HepG2 (cell line): ENCODE data around the gene GLB1L. TPM values are rescaled to one million over a fixed set of nuclear protein-coding genes. Genes with fewer than 3 reads are reported as not detected.
A peak's percentile ranks its signal among the peaks of the same experiment; 100 is the strongest.

Source experiments
- ARNT2 ChIP-seq: sonication (generic); formaldehyde crosslinking; IDR thresholded peaks from 2 replicates; pipeline ENCODE4 v1.8.0; 2022; ENCODE audit warnings: mild to moderate bottlenecking, low read depth, missing genetic modification reagents, moderate library complexity
- CREM ChIP-seq, 2 experiments: sonication (generic) in 1 of 2; formaldehyde crosslinking in 1 of 2; IDR thresholded peaks; 2 replicates each; pipeline versions ENCODE4 v1.4.0 to v1.6.1; 2016 to 2020; ENCODE audit warnings: antibody characterized with exemption in 1 of 2, mild to moderate bottlenecking in 1 of 2, missing genetic modification reagents in 1 of 2
- DNMT3B ChIP-seq: conservative IDR thresholded peaks from 2 replicates; pipeline ENCODE4 v1.6.1; 2016; ENCODE audit warnings: missing biosample characterization, control low read depth
- GZF1 ChIP-seq: sonication (generic); formaldehyde crosslinking; IDR thresholded peaks from 2 replicates; pipeline ENCODE4 v1.5.1; 2020; ENCODE audit warnings: mild to moderate bottlenecking, missing genetic modification reagents
- TFDP2 ChIP-seq: sonication (generic); formaldehyde crosslinking; IDR thresholded peaks from 2 replicates; pipeline ENCODE4 v1.4.0; 2020; ENCODE audit warnings: missing genetic modification reagents
- TSC22D2 ChIP-seq: sonication (generic); formaldehyde crosslinking; IDR thresholded peaks from 2 replicates; pipeline ENCODE4 v1.5.1; 2020; ENCODE audit warnings: missing genetic modification reagents, mild to moderate bottlenecking, borderline replicate concordance
- ZNF337 ChIP-seq: sonication (generic); formaldehyde crosslinking; IDR thresholded peaks from 2 replicates; pipeline ENCODE4 v1.5.1; 2020; ENCODE audit warnings: missing genetic modification reagents, low read depth, mild to moderate bottlenecking, borderline replicate concordance
- ZNF431 ChIP-seq: sonication (generic); formaldehyde crosslinking; IDR thresholded peaks from 2 replicates; pipeline ENCODE4 v1.9.0; 2022; ENCODE audit warnings: missing genetic modification reagents, low read depth, mild to moderate bottlenecking, borderline replicate concordance
- ZNF530 ChIP-seq: sonication (generic); formaldehyde crosslinking; IDR thresholded peaks from 2 replicates; pipeline ENCODE4 v1.5.0; 2020; ENCODE audit warnings: low read depth, mild to moderate bottlenecking, missing genetic modification reagents
- ZNF563 ChIP-seq: sonication (generic); formaldehyde crosslinking; IDR thresholded peaks from 2 replicates; pipeline ENCODE4 v1.8.0; 2022; ENCODE audit warnings: mild to moderate bottlenecking, moderate library complexity, missing genetic modification reagents
- ZNF720 ChIP-seq: sonication (generic); formaldehyde crosslinking; IDR thresholded peaks from 2 replicates; pipeline ENCODE4 v1.4.0; 2020; ENCODE audit warnings: missing genetic modification reagents
- ZSCAN21 ChIP-seq: sonication (generic); formaldehyde crosslinking; IDR thresholded peaks from 2 replicates; pipeline ENCODE4 v1.8.0; 2022; ENCODE audit warnings: mild to moderate bottlenecking, missing genetic modification reagents, moderate library complexity, borderline replicate concordance
- ZSCAN25 ChIP-seq: sonication (generic); formaldehyde crosslinking; IDR thresholded peaks from 2 replicates; pipeline ENCODE4 v1.8.0; 2022; ENCODE audit warnings: mild to moderate bottlenecking, missing genetic modification reagents
- polyA plus RNA-seq, 8 experiments: library from polyadenylated mRNA; depleted of rRNA in 3 of 8; stranded (reverse) in 7 of 8; unstranded in 1 of 8; fragments of >200 nt; fragmentation: Illumina TruSeq in 4 of 8; extraction: Trizol in 4 of 8; gene quantifications; 2 replicates each; pipeline versions ENCODE4 v1.2.1 to v1.2.3, GENCODE V29; 2011 to 2016; ENCODE audit warnings: low read depth in 4 of 8, missing spikeins in 1 of 8, mixed read lengths in 1 of 8; ENCODE audit not compliant: insufficient read depth in 1 of 8
- total RNA-seq, 5 experiments: library from RNA; depleted of rRNA; stranded (reverse); fragments of >200 nt; fragmentation: Illumina TruSeq; extraction: Trizol; gene quantifications; 2 replicates each; pipeline ENCODE4 v1.2.3, GENCODE V29; 2016; ENCODE audit warnings: low read depth in 1 of 5
- TF ChIP-seq, protein P1 (sequence below): sonication (generic); formaldehyde crosslinking; IDR thresholded peaks from 2 replicates; pipeline ENCODE4 v1.4.0; 2020; ENCODE audit warnings: missing genetic modification reagents
- TF ChIP-seq, protein P2 (sequence below): sonication (generic); formaldehyde crosslinking; IDR thresholded peaks from 2 replicates; pipeline ENCODE4 v1.8.1; 2023; ENCODE audit warnings: mild to moderate bottlenecking, missing genetic modification reagents
- TF ChIP-seq, protein P3 (sequence below), 2 experiments: sonication (generic) in 1 of 2; formaldehyde crosslinking in 1 of 2; IDR thresholded peaks; 2 replicates each; pipeline versions ENCODE4 v1.6.1 to v1.9.0; 2014 to 2022; ENCODE audit warnings: antibody characterized with exemption in 1 of 2, borderline replicate concordance in 1 of 2, inconsistent platforms in 1 of 2, low read depth in 1 of 2, missing genetic modification reagents in 1 of 2

Gene GLB1L
- total and polyA plus RNA-seq, 2 of the 13 experiments (the other 11 are each of a cell fraction or from before 2014, with no cell fraction given): 6.8 to 7.3 TPM

DNA sequence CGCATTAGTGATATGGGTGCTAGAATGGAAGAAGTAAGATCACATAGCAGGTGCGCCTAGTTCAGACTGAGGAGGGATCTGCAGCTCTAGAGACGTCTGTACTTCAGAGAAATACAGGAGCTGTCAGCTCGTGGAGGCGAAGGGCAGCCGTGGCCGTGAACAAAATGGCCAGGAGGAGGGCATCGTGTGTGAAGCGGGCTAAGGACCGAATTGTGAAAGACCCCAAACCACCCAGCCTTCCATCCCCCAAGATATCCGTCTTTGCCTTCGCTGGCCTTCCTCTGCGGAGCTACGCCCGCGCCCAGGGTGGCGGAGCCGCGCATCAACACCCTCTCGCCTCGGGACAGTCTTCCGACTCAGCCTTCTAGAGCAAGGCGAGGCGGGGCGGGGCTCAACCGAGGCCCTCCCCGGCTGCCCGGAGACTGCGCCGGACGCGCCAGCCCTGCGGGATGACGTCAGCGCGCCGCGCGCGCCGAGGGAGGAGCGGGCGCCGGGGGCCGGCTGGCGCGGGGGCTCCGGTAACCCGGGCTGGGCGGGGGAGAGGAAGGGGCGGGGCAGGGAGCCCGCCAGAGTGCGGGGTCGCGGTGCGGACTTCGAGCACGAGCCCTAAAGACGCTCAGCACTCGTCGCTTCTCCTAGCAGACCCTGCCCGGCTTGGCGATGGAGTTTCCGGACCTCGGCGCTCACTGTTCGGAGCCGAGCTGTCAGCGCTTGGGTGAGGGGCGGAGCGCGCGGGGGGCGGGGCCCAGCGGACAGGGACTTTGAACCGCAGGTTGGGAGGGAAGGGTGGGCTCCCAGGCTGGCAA is 38.7 kb downstream of the GLB1L start, which contains the start of gene ZFAND2B (continued):
- TF ChIP-seq, protein P1, sequence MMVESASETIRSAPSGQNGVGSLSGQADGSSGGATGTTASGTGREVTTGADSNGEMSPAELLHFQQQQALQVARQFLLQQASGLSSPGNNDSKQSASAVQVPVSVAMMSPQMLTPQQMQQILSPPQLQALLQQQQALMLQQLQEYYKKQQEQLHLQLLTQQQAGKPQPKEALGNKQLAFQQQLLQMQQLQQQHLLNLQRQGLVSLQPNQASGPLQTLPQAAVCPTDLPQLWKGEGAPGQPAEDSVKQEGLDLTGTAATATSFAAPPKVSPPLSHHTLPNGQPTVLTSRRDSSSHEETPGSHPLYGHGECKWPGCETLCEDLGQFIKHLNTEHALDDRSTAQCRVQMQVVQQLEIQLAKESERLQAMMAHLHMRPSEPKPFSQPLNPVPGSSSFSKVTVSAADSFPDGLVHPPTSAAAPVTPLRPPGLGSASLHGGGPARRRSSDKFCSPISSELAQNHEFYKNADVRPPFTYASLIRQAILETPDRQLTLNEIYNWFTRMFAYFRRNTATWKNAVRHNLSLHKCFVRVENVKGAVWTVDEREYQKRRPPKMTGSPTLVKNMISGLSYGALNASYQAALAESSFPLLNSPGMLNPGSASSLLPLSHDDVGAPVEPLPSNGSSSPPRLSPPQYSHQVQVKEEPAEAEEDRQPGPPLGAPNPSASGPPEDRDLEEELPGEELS: no peak; the same call in 1 of the 2 replicates
- TF ChIP-seq ZNF431 (CRISPR knock-in tag) (peak; percentile 70; the same call in 1 of the 2 replicates), DNMT3B (no peak), ZNF337 (CRISPR knock-in tag) (no peak), TFDP2 (CRISPR knock-in tag) (peak; percentile 36; the same call in 1 of the 2 replicates), ARNT2 (peak; percentile 97), ZSCAN21 (CRISPR knock-in tag) (peak; percentile 91), ZNF563 (CRISPR knock-in tag) (peak; percentile 72; the same call in 1 of the 2 replicates), ZNF530 (CRISPR knock-in tag) (no peak), ZSCAN25 (CRISPR knock-in tag) (peak; percentile 28; the same call in 1 of the 2 replicates), GZF1 (CRISPR knock-in tag) (peak; percentile 59; the same call in 1 of the 2 replicates), TSC22D2 (CRISPR knock-in tag) (peak; percentile 71; the same call in 1 of the 2 replicates), ZNF720 (no peak), CREM (IDR thresholded peaks at IDR 0.05) (no peak; the same call in none of the 2 replicates), CREM (CRISPR knock-in tag; IDR thresholded peaks at IDR 0.05) (no peak)
- TF ChIP-seq, protein P2, sequence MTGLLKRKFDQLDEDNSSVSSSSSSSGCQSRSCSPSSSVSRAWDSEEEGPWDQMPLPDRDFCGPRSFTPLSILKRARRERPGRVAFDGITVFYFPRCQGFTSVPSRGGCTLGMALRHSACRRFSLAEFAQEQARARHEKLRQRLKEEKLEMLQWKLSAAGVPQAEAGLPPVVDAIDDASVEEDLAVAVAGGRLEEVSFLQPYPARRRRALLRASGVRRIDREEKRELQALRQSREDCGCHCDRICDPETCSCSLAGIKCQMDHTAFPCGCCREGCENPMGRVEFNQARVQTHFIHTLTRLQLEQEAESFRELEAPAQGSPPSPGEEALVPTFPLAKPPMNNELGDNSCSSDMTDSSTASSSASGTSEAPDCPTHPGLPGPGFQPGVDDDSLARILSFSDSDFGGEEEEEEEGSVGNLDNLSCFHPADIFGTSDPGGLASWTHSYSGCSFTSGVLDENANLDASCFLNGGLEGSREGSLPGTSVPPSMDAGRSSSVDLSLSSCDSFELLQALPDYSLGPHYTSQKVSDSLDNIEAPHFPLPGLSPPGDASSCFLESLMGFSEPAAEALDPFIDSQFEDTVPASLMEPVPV (CRISPR knock-in tag): peak; percentile 89
- TF ChIP-seq, protein P3, sequence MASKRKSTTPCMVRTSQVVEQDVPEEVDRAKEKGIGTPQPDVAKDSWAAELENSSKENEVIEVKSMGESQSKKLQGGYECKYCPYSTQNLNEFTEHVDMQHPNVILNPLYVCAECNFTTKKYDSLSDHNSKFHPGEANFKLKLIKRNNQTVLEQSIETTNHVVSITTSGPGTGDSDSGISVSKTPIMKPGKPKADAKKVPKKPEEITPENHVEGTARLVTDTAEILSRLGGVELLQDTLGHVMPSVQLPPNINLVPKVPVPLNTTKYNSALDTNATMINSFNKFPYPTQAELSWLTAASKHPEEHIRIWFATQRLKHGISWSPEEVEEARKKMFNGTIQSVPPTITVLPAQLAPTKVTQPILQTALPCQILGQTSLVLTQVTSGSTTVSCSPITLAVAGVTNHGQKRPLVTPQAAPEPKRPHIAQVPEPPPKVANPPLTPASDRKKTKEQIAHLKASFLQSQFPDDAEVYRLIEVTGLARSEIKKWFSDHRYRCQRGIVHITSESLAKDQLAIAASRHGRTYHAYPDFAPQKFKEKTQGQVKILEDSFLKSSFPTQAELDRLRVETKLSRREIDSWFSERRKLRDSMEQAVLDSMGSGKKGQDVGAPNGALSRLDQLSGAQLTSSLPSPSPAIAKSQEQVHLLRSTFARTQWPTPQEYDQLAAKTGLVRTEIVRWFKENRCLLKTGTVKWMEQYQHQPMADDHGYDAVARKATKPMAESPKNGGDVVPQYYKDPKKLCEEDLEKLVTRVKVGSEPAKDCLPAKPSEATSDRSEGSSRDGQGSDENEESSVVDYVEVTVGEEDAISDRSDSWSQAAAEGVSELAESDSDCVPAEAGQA (IDR thresholded peaks at IDR 0.05; ENCODE audit: low read depth): peak; percentile 31; the same call in 1 of the 2 replicates
- TF ChIP-seq, protein P3 (CRISPR knock-in tag; IDR thresholded peaks at IDR 0.05; ENCODE audit: borderline replicate concordance): no peak
